HUES64 (cell line): ENCODE data around the gene CASP8AP2.

Source experiments
- H3K27ac ChIP-seq: 2 replicates; pipeline ENCODE4 v1.7.0; 2013; ENCODE audit warnings: low read depth, low read length, inconsistent platforms
- H3K27me3 ChIP-seq: 2 replicates; pipeline ENCODE4 v1.6.1; 2013; ENCODE audit warnings: mild to moderate bottlenecking, low read length; ENCODE audit not compliant: insufficient read depth
- H3K36me3 ChIP-seq: 2 replicates; pipeline ENCODE4 v1.6.1; 2013; ENCODE audit warnings: mild to moderate bottlenecking, low read length; ENCODE audit not compliant: insufficient read depth
- H3K4me1 ChIP-seq: 2 replicates; pipeline ENCODE4 v1.6.1; 2013; ENCODE audit warnings: mild to moderate bottlenecking, low read length, moderate library complexity; ENCODE audit not compliant: insufficient read depth
- H3K4me3 ChIP-seq: 2 replicates; pipeline ENCODE4 v1.5.1; 2013; ENCODE audit warnings: mild to moderate bottlenecking, low read length, moderate library complexity
- H3K9ac ChIP-seq: 2 replicates; pipeline ENCODE4 v1.6.1; 2013; ENCODE audit warnings: mild to moderate bottlenecking, low read depth, low read length
- H3K9me3 ChIP-seq: 2 replicates; pipeline ENCODE4 v1.6.1; 2013; ENCODE audit warnings: low read depth, low read length; ENCODE audit not compliant: insufficient read depth
- WGBS: fragments of 150-250, 120-280 bp; methylation state at CpG from one replicate; pipeline ENCODE4 v1.1.7; 2013; ENCODE audit warnings: missing lambda C conversion rate; 5-methylcytosine and 5-hydroxymethylcytosine counted together

The CASP8AP2 gene

GRCh38 chr6:89917801-89918366, 88.2 kb downstream of the CASP8AP2 start:
- Histone ChIP-seq H3K9me3 (peaks cover 5% of the 10 kb centered on the region; the same call in 1 of the 2 replicates), H3K4me3 (no peak overlapping the region), H3K4me1 (peaks cover 7% of the 10 kb centered on the region; the same call in 1 of the 2 replicates), H3K9ac (no peak overlapping the region), H3K27ac (no peak overlapping the region), H3K27me3 (no peaks in the 10 kb centered on the region), H3K36me3 (no peaks in the 10 kb centered on the region)
- WGBS, result 65% methylated on average over 3 of the region's 3 CpGs
